Globus pallidus (tissue), 1 donor: ENCODE measurements around the gene DDX1.
"Not testable (repeated sequence)": the region's sequence is repeated elsewhere in the genome, so short reads cannot be mapped to it uniquely, and the experiment has no call there.

Experiments used
- DNase-seq: peaks from one replicate; pipeline ENCODE4 v3.0.0-alpha.2; 2015; ENCODE audit warnings: low spot score

DDX1 gene

GRCh38 chr2:15591692-15592463 lies at the start of gene DDX1:
Gene DDX1 (plus strand): TSS chr2:15591868. CDS start chr2:15591934, 66 bp downstream.
- peak; percentile 80 for DNase-seq

GRCh38 chr2:15542269-15542668 lies 49.4 kb upstream of the DDX1 start:
- not testable (repeated sequence) for DNase-seq

- no peak for DNase-seq
Measured at GRCh38 chr2:15543053-15543452, 48.6 kb upstream of the DDX1 start.

GRCh38 chr2:15543541-15543940 lies 48.1 kb upstream of the DDX1 start:
- no peak for DNase-seq

- no peak for DNase-seq
Measured at GRCh38 chr2:15544227-15544626, 47.4 kb upstream of the DDX1 start.

- no peak for DNase-seq
Measured at GRCh38 chr2:15546297-15547098, 45.2 kb upstream of the DDX1 start.

- DNase-seq: no peak
Measured at GRCh38 chr2:15547115-15547876, 44.4 kb upstream of the DDX1 start.

GRCh38 chr2:15548974-15549373 lies 42.7 kb upstream of the DDX1 start:
- no peak for DNase-seq

GRCh38 chr2:15553519-15553918 lies 38.1 kb upstream of the DDX1 start:
- DNase-seq: no peak

GRCh38 chr2:15553951-15554350 lies 37.7 kb upstream of the DDX1 start:
- no peak for DNase-seq

- DNase-seq: no peak
Measured at GRCh38 chr2:15554525-15555218, 37.0 kb upstream of the DDX1 start.

GRCh38 chr2:15555760-15556193 lies 35.9 kb upstream of the DDX1 start:
- DNase-seq: no peak

GRCh38 chr2:15556311-15556930 lies 35.2 kb upstream of the DDX1 start:
- DNase-seq: no peak

- no peak for DNase-seq
Measured at GRCh38 chr2:15557887-15558311, 33.8 kb upstream of the DDX1 start.

GRCh38 chr2:15559379-15560139 lies 32.1 kb upstream of the DDX1 start:
- no peak for DNase-seq

- DNase-seq: peak; percentile 14
Measured at GRCh38 chr2:15560140-15560987, 31.3 kb upstream of the DDX1 start.

- DNase-seq: peak; percentile 88
Measured at GRCh38 chr2:15560988-15561573, 30.6 kb upstream of the DDX1 start, which contains the start of gene NBAS. Gene NBAS (minus strand): TSS chr2:15561334. CDS start chr2:15561304, 30 bp downstream.

GRCh38 chr2:15561574-15562344 lies 29.9 kb upstream of the DDX1 start:
- no peak for DNase-seq
